ENCODE measurements around the gene CDHR2.
A peak's percentile ranks its signal among the peaks of the same experiment; 100 is the strongest.

DNA sequence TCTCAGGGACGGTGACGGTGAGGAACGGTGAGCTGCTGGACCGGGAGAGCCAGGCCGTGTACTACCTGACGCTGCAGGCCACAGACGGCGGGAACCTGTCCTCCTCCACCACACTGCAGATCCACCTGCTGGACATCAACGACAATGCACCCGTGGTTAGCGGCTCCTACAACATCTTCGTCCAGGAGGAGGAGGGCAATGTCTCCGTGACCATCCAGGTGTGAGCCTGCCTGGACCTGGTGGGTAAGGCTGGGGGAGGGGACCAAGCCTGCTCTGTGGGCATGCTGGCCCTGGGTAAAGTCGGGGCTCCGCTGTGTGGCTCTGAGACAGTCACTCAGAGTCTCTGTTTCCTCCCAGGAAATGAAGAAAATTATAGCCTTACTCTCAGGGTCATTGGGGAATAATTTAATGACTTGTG lies 29.3 kb downstream of the CDHR2 start:
- TF ChIP-seq, protein P1, sequence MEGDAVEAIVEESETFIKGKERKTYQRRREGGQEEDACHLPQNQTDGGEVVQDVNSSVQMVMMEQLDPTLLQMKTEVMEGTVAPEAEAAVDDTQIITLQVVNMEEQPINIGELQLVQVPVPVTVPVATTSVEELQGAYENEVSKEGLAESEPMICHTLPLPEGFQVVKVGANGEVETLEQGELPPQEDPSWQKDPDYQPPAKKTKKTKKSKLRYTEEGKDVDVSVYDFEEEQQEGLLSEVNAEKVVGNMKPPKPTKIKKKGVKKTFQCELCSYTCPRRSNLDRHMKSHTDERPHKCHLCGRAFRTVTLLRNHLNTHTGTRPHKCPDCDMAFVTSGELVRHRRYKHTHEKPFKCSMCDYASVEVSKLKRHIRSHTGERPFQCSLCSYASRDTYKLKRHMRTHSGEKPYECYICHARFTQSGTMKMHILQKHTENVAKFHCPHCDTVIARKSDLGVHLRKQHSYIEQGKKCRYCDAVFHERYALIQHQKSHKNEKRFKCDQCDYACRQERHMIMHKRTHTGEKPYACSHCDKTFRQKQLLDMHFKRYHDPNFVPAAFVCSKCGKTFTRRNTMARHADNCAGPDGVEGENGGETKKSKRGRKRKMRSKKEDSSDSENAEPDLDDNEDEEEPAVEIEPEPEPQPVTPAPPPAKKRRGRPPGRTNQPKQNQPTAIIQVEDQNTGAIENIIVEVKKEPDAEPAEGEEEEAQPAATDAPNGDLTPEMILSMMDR (IDR thresholded peaks at IDR 0.05) = peak in 1 of 4 experiments; percentile 22
- TF ChIP-seq POLR2A (IDR thresholded peaks at IDR 0.05) = no peak

All from uterus (tissue), 2 donors.